HCT116 (cell line): ENCODE measurements around the gene MAPKBP1.

Experiments
- EZH2 ChIP-seq: fragments of 200-600 bp; sonication (generic); IDR thresholded peaks from 2 replicates; pipeline ENCODE4 v1.6.1; 2017; ENCODE audit warnings: antibody characterized with exemption, mixed run types
- POLR2AphosphoS5 ChIP-seq: IDR thresholded peaks from 2 replicates; pipeline ENCODE4 v1.6.1; 2011; ENCODE audit warnings: mild to moderate bottlenecking, low read depth, low read length, moderate library complexity
- TF ChIP-seq, protein P1 (sequence below): IDR thresholded peaks from 2 replicates; pipeline ENCODE4 v1.6.1; 2012; ENCODE audit warnings: low read depth
- TF ChIP-seq, protein P2 (sequence below), 3 experiments: fragments of 200-600 bp in 1 of 3; sonication (generic) in 1 of 3; IDR thresholded peaks in 2 of 3; conservative IDR thresholded peaks in 1 of 3; 2 replicates each; pipeline ENCODE4 v1.5.1; 2012 to 2017; ENCODE audit warnings: low read depth in 2 of 3, low read length in 2 of 3, antibody characterized with exemption in 1 of 3, borderline replicate concordance in 1 of 3, control low read depth in 1 of 3, mild to moderate bottlenecking in 1 of 3, mixed read lengths in 1 of 3, mixed run types in 1 of 3, moderate library complexity in 1 of 3; ENCODE audit not compliant: insufficient read depth in 1 of 3

DNA sequence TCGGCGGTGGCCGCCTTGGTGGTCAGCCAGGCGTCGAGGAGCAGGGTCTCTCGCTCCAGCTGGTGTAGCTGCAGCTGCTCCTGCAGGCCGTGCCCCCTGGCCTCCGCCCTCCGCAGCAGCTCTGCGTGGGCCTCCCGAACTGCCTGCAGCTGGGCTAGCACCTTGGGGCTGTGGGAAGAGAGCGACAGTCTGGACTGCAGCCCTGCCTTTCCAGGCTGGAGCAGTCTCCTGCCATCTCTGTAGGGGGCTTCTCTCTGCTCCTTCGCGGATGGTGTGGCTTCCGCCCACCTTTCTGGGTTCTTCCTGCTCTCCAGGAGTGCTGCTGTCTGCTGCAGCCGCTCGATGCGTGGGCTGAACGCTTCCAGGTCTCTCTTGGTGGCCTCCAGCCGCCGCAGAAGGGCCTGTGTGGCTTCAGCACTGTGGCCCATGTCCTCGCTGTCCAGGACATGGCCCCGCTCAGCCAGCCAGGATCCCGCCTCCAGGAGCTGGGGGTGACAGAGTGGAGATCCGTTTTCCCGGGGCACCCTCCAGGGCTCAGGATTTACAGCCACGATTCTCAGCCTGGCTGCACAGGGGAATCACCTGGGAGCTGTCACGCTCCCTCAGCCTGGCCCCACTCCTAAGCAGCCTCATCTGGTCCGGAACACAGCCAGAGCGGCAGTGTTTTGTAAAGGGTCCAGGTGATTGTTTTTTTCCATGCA is 81.1 kb downstream of the MAPKBP1 start:
- TF ChIP-seq POLR2AphosphoS5, result no peak
- TF ChIP-seq, protein P1, sequence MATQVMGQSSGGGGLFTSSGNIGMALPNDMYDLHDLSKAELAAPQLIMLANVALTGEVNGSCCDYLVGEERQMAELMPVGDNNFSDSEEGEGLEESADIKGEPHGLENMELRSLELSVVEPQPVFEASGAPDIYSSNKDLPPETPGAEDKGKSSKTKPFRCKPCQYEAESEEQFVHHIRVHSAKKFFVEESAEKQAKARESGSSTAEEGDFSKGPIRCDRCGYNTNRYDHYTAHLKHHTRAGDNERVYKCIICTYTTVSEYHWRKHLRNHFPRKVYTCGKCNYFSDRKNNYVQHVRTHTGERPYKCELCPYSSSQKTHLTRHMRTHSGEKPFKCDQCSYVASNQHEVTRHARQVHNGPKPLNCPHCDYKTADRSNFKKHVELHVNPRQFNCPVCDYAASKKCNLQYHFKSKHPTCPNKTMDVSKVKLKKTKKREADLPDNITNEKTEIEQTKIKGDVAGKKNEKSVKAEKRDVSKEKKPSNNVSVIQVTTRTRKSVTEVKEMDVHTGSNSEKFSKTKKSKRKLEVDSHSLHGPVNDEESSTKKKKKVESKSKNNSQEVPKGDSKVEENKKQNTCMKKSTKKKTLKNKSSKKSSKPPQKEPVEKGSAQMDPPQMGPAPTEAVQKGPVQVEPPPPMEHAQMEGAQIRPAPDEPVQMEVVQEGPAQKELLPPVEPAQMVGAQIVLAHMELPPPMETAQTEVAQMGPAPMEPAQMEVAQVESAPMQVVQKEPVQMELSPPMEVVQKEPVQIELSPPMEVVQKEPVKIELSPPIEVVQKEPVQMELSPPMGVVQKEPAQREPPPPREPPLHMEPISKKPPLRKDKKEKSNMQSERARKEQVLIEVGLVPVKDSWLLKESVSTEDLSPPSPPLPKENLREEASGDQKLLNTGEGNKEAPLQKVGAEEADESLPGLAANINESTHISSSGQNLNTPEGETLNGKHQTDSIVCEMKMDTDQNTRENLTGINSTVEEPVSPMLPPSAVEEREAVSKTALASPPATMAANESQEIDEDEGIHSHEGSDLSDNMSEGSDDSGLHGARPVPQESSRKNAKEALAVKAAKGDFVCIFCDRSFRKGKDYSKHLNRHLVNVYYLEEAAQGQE, result no peak
- no peak for TF ChIP-seq EZH2
- TF ChIP-seq, protein P2, sequence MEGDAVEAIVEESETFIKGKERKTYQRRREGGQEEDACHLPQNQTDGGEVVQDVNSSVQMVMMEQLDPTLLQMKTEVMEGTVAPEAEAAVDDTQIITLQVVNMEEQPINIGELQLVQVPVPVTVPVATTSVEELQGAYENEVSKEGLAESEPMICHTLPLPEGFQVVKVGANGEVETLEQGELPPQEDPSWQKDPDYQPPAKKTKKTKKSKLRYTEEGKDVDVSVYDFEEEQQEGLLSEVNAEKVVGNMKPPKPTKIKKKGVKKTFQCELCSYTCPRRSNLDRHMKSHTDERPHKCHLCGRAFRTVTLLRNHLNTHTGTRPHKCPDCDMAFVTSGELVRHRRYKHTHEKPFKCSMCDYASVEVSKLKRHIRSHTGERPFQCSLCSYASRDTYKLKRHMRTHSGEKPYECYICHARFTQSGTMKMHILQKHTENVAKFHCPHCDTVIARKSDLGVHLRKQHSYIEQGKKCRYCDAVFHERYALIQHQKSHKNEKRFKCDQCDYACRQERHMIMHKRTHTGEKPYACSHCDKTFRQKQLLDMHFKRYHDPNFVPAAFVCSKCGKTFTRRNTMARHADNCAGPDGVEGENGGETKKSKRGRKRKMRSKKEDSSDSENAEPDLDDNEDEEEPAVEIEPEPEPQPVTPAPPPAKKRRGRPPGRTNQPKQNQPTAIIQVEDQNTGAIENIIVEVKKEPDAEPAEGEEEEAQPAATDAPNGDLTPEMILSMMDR (IDR thresholded peaks at IDR 0.05 in 2 of 3, conservative IDR thresholded peaks at IDR 0.05 in 1 of 3; ENCODE audit: borderline replicate concordance in 1 of 3, insufficient read depth in 1 of 3, low read depth in 2 of 3, low read length in 2 of 3), result no peak
